COR-L47 (cell line): ENCODE data around the gene PKMYT1.
"Not testable (repeated sequence)": the region's sequence is repeated elsewhere in the genome, so short reads cannot be mapped to it uniquely, and the experiment has no call there.

ENCODE experiments used
- DNase-seq: peaks from one replicate; lab custom pipeline; 2025; lab: John Stamatoyannopoulos, UW

The PKMYT1 gene

GRCh38 chr16:2931231-2931914 lies 48.9 kb downstream of the PKMYT1 start:
- not testable (repeated sequence) for DNase-seq

- DNase-seq: no peak
Observed at GRCh38 chr16:2930236-2930635, 50.0 kb downstream of the PKMYT1 start.

- no peak for DNase-seq
Observed at GRCh38 chr16:2929693-2930092, 50.6 kb downstream of the PKMYT1 start.

- no peak for DNase-seq
Observed at GRCh38 chr16:2928796-2929195, 51.5 kb downstream of the PKMYT1 start.

GRCh38 chr16:2928151-2928550 lies 52.1 kb downstream of the PKMYT1 start:
- not testable (repeated sequence) for DNase-seq

GRCh38 chr16:2927010-2927646 lies 53.1 kb downstream of the PKMYT1 start:
- DNase-seq: peak; percentile 82

- no peak for DNase-seq
Observed at GRCh38 chr16:2926650-2926999, 53.6 kb downstream of the PKMYT1 start.

GRCh38 chr16:2925951-2926649 lies 54.1 kb downstream of the PKMYT1 start:
- no peak for DNase-seq

GRCh38 chr16:2924901-2925755 lies 55.1 kb downstream of the PKMYT1 start:
- no peak for DNase-seq

- no peak for DNase-seq
Observed at GRCh38 chr16:2923481-2923880, 56.8 kb downstream of the PKMYT1 start.
